HG02678 (cell line): Measurements from ENCODE around the gene OR4Q2.
"Not testable (repeated sequence)": the region's sequence is repeated elsewhere in the genome, so short reads cannot be mapped to it uniquely, and the experiment has no call there.

Source experiments
- ATAC-seq: cut with Tn5 transposase; IDR thresholded peaks from one replicate; pipeline ENCODE4 v1.9.1; 2021; ENCODE audit warnings: mild to moderate bottlenecking, moderate library complexity; ENCODE audit not compliant: unreplicated experiment

The OR4Q2 gene

DNA sequence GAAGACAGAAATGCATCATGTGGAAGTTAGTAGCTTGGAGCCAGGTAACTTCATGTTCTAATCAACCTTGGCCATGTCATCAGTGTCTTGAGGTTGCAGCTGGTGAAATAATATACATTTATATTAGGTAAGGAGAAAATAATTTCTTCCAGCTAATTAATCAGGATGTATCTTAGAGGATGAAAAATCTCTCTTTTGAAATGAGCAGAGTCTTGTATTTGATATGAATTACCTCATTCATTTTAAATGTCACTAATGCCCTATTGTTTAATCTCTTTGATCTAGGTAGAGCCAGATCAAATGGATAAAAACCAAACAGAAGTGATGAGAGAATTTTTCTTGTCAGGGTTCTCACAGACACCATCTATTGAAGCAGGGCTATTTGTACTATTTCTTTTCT, at the start of gene OR4Q2:
OR4Q2 (plus strand) TSS at position 301 of the 400 bp plus-strand sequence.
- no peak for ATAC-seq

DNA sequence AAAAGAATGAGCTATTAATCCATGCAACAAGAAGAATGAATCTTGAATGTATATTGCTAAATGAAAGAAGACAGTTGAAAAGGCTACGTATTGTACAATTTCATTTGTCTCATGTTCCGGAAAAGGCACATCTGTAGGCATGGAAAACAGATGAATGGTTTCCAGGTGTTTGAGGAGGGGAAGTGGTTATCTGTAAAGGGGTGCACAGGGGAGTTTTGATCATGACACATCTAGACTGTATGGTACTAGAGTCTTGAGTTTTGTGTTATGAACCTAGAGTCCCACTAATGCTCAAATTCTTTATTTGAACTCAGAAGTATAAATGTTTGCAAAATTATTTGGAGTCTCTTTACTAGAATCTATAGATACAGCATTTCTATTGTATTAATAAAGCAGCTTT, 32.2 kb upstream of the OR4Q2 start:
- not testable (repeated sequence) for ATAC-seq

DNA sequence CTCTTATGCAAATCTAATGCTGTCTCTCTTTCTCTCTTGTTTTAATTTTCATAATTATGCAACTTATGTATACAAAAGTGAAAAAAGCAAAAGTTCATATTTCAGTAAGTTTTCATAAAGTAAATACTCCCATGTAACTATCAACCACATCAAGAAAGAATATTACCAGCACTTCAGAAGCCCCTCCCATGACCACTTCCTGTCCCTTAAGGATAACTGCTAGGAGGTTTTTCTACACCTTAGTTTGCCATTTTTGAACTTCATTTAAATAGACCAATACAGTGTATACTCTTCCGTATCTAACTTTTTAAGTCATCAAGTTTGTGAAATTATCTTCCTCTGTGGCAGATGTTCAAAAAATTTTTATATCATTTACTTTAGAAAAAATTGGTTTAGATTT, 27.1 kb upstream of the OR4Q2 start:
- no peak for ATAC-seq

DNA sequence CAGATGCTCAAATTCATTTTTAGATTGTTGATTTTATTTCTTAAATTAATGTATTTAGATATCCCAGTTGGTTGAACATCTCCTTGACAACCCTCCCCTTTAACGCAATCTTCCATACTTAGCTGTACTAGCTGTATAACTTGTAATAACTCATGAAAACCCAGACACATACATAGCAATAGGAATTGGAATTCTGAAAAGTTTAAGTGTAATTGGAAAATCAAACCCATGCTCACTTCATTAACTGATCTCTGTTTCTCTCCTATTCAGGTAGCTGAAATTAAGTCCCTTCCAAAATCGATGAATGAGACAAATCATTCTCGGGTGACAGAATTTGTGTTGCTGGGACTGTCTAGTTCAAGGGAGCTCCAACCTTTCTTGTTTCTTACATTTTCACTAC, 26.7 kb upstream of the OR4Q2 start, which contains the start of gene OR4K15:
OR4K15 (plus strand) TSS at position 301 of the 400 bp plus-strand sequence; CDS start at position 301, 0 bp downstream.
- ATAC-seq = no peak

DNA sequence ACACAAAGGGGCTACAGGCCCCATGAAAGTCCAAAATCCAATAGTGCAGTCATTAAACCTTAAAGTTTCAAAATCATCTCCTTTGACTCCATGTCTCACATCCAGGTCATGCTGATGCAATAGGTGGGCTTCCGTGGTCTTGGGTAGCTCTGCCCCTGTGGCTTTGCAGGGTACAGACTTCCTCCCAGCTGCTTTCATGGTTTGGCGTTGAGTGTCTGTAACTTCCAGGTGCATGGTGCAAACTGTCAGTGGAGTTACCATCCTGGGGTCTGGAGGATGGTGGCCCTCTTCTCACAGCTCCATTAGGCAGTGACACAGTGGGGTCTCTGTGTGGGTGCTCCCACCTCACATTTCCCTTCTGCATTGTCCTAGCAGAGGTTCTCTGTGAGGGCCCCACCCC, 8.5 kb upstream of the OR4Q2 start:
- ATAC-seq = no peak

DNA sequence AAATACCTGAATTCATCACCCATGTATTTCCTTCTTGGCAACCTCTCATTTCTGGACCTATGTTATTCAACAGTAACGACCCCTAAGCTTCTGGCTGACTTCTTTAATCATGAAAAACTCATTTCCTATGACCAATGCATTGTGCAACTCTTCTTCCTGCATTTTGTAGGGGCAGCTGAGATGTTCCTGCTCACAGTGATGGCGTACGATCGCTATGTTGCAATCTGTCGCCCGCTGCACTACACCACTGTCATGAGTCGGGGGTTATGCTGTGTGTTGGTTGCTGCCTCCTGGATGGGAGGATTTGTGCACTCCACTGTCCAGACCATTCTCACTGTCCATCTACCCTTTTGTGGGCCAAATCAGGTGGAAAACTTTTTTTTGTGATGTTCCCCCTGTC, 356 bp downstream of the OR4Q2 start:
- no peak for ATAC-seq

DNA sequence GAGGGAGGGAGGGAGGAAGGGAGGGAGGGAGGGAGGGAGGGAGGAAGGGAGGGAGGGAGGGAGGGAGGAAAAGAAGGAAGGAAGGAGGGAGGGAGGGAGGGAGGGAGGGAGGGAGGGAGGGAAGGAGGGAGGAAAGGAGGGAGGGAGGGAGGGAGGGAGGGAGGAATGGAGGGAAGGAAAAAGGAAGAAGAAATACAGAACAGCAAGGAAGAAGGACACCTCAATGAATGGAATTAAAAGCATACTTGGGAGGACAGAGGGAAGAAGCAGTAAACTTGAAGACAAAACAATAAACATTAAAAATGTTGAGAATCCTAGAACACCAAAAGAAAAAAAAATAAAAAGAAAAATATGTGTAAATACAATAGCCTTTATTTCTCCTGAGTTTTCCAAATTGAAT, 6.2 kb downstream of the OR4Q2 start:
- ATAC-seq = no peak

DNA sequence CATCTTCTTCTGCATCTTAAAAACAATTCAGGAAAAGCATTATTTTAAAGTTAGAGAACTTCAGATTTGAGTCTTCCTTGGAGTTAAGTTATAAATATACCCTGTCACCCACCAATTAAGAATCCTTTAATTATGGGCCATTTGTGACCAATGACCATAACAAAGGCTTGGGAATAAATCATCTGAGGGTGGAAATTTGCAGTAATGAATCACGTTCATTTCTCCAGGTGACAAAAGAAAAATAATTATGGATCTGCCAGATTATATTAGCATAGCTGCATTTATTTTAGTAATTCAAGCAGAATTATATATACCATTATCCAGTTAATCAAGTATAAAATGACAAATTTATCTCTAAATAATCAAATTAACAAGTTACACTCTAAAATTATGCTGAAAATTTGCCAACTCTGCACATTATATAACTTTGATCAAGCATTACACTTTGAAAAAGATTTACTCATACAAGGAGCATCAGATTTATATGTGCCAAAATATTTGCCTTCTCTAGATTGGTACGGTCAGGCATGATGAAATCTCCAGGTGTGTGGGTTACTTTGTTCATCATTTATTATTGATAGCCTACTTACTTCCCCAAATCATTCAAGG, 17.4 kb downstream of the OR4Q2 start, which contains the start of gene OR4K14:
OR4K14 (minus strand) TSS at position 51 of the 609 bp plus-strand sequence. CDS start 4,114 bp downstream, outside the sequence.
- no peak for ATAC-seq

DNA sequence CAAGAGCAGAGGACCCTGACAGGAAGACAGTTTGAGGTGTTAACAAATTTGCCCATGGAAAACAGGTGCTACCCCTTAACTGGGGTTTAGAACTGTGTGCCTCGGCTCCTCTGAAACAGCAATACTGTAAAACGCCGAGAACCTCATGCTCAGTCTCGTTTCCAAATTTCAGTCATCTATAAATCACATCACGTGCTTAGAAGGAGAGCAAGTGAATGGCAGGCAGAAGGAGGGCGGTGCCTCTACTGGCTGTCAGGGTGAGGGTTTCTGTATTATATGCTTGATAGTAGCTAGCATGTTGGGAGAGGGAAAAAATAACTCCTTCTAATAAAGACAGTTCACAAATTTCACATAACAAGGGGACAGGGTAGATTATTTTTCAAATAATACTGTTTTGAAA, 29.1 kb downstream of the OR4Q2 start:
- ATAC-seq = no peak

DNA sequence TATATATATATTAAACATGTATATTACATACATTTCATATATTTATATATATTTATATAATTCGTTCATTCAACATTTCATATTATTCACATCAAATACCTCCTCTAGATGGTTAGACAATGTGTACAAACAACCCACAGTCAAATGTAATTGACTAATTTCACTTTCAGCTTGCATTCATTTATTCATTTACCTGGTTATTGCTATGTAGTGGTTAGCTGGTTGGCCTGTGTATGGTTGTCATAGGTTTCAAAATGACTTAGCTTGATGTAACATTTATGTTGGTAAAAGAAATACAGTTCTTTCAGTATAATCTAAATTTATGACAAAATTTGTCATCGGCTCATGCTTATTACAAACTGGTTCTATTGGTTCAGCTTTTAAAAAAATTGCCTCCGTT, 33.5 kb downstream of the OR4Q2 start:
- ATAC-seq = no peak

DNA sequence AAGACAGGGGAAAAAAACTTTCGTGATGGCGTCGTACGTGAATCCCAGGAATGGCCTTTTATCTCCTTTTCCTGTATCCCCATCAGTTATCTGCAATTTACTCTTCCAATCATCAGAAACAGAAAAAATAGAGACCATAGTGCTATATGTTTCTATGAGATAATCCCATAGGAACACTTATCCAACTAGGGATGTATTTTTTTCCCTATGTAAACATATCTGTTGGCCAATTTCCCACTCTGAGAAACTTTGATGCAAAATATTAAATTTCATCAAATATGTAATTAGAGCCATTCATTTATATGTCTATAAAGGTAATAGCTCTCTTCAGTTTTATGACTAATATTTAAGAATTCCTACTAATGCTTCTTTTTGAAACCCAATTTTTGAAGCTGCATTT, 34.0 kb downstream of the OR4Q2 start, which contains the start of gene OR4K13:
OR4K13 (minus strand) TSS at position 101 of the 400 bp plus-strand sequence. CDS start 1,280 bp downstream, outside the sequence.
- no peak for ATAC-seq

DNA sequence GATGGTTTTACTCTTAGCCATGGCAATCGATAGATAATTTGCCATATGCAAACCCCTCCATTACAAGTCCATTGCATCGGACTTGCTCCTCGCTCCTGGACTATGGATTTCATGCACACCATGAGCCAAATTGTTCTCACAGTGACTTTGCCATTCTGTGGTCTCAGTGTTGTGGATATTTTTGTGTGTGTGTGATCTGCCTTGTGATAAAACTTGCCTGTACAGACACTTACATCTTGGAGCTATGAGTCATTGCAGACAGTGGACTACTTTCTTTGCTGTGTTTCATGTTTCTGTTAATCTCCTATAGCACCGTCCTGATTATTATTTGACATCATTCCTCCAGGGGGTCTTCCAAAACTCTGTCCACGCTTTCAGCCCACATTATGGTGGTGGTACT, 42.3 kb downstream of the OR4Q2 start:
- no peak for ATAC-seq

DNA sequence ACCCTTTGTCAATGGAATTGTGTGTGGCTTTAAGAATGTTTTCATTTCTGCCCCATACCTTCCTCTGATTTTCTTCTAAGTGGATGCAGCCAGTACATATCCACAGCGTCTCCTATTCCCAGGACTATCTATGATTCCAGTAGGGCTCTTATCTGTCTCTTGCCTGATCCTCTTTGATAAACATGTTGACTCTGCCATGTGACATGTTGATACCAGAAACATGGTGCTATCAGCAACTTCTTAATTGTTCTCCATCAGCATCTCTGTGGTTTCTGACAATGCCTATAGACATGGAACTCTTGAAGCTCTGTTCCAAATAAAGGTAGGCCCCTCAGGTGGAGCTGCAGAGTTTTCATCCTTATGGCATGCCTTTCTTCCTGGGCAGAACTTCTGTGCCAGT, 46.2 kb downstream of the OR4Q2 start:
- ATAC-seq = no peak
